Large intestine (tissue), 1 donor: ENCODE data around the gene ATP10D. TPM values are rescaled to one million over a fixed set of nuclear protein-coding genes. Genes with fewer than 3 reads are reported as not detected.

Experiments
- polyA plus RNA-seq: library from polyadenylated mRNA; unstranded; fragments of 120-200 nt; gene quantifications from one replicate; pipeline ENCODE4 v1.2.1, GENCODE V29; 2013

Gene ATP10D
- polyA plus RNA-seq, 1 donor, result 16.2 TPM

Other genes starting within 250 kb of the ATP10D start
- gene COMMD8, start 21.6 kb upstream of the ATP10D start, polyA plus RNA-seq, result 25.2 TPM